ENCODE results near the gene ABCA8.

The ABCA8 gene

DNA sequence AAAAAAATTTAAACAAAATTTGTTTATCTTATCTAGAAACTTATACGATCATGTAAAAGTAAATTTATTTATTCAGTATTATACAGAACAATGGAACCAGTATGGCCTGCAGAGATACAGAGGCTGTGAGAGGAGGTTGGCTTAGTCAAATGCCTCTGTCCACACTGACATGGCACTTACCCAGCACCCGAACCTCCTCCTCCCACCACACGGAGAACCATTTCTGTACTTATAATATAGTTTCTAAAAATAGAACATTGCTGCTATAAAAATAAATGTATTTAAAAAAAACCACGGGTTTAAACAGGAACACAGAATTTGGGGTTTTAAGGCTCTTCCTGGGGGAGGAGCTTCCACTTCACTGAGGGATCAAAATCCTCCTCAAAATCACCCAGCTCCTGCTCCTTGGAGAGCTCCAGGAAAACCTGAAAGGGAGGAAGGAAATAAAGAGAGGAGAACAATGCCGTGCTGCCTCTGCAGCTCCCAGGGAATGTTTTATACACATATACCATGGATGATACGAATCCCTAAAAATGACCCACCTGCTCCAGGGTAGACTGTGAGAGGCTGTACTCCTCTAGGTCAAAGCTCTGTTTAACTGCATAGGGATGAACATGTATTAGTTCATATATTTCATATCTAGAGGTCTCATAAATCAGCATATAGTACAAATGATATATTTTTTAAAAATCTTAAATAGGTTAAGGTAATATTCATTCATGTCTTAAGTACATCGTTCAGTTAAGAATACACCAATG lies 87.3 kb downstream of the ABCA8 start (continued):
- TF ChIP-seq, protein P1, sequence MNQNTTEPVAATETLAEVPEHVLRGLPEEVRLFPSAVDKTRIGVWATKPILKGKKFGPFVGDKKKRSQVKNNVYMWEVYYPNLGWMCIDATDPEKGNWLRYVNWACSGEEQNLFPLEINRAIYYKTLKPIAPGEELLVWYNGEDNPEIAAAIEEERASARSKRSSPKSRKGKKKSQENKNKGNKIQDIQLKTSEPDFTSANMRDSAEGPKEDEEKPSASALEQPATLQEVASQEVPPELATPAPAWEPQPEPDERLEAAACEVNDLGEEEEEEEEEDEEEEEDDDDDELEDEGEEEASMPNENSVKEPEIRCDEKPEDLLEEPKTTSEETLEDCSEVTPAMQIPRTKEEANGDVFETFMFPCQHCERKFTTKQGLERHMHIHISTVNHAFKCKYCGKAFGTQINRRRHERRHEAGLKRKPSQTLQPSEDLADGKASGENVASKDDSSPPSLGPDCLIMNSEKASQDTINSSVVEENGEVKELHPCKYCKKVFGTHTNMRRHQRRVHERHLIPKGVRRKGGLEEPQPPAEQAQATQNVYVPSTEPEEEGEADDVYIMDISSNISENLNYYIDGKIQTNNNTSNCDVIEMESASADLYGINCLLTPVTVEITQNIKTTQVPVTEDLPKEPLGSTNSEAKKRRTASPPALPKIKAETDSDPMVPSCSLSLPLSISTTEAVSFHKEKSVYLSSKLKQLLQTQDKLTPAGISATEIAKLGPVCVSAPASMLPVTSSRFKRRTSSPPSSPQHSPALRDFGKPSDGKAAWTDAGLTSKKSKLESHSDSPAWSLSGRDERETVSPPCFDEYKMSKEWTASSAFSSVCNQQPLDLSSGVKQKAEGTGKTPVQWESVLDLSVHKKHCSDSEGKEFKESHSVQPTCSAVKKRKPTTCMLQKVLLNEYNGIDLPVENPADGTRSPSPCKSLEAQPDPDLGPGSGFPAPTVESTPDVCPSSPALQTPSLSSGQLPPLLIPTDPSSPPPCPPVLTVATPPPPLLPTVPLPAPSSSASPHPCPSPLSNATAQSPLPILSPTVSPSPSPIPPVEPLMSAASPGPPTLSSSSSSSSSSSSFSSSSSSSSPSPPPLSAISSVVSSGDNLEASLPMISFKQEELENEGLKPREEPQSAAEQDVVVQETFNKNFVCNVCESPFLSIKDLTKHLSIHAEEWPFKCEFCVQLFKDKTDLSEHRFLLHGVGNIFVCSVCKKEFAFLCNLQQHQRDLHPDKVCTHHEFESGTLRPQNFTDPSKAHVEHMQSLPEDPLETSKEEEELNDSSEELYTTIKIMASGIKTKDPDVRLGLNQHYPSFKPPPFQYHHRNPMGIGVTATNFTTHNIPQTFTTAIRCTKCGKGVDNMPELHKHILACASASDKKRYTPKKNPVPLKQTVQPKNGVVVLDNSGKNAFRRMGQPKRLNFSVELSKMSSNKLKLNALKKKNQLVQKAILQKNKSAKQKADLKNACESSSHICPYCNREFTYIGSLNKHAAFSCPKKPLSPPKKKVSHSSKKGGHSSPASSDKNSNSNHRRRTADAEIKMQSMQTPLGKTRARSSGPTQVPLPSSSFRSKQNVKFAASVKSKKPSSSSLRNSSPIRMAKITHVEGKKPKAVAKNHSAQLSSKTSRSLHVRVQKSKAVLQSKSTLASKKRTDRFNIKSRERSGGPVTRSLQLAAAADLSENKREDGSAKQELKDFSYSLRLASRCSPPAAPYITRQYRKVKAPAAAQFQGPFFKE (tag by site-specific recombination; IDR thresholded peaks at IDR 0.05; ENCODE audit: borderline replicate concordance) = no peak
- TF ChIP-seq, protein P2, sequence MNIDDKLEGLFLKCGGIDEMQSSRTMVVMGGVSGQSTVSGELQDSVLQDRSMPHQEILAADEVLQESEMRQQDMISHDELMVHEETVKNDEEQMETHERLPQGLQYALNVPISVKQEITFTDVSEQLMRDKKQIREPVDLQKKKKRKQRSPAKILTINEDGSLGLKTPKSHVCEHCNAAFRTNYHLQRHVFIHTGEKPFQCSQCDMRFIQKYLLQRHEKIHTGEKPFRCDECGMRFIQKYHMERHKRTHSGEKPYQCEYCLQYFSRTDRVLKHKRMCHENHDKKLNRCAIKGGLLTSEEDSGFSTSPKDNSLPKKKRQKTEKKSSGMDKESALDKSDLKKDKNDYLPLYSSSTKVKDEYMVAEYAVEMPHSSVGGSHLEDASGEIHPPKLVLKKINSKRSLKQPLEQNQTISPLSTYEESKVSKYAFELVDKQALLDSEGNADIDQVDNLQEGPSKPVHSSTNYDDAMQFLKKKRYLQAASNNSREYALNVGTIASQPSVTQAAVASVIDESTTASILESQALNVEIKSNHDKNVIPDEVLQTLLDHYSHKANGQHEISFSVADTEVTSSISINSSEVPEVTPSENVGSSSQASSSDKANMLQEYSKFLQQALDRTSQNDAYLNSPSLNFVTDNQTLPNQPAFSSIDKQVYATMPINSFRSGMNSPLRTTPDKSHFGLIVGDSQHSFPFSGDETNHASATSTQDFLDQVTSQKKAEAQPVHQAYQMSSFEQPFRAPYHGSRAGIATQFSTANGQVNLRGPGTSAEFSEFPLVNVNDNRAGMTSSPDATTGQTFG (tag by site-specific recombination; IDR thresholded peaks at IDR 0.05; ENCODE audit: borderline replicate concordance) = no peak
- no peak for TF ChIP-seq ZFP69B (tag by site-specific recombination; IDR thresholded peaks at IDR 0.05)
- TF ChIP-seq, protein P3, sequence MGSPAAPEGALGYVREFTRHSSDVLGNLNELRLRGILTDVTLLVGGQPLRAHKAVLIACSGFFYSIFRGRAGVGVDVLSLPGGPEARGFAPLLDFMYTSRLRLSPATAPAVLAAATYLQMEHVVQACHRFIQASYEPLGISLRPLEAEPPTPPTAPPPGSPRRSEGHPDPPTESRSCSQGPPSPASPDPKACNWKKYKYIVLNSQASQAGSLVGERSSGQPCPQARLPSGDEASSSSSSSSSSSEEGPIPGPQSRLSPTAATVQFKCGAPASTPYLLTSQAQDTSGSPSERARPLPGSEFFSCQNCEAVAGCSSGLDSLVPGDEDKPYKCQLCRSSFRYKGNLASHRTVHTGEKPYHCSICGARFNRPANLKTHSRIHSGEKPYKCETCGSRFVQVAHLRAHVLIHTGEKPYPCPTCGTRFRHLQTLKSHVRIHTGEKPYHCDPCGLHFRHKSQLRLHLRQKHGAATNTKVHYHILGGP (tag by site-specific recombination; IDR thresholded peaks at IDR 0.05) = no peak
- TF ChIP-seq, protein P4, sequence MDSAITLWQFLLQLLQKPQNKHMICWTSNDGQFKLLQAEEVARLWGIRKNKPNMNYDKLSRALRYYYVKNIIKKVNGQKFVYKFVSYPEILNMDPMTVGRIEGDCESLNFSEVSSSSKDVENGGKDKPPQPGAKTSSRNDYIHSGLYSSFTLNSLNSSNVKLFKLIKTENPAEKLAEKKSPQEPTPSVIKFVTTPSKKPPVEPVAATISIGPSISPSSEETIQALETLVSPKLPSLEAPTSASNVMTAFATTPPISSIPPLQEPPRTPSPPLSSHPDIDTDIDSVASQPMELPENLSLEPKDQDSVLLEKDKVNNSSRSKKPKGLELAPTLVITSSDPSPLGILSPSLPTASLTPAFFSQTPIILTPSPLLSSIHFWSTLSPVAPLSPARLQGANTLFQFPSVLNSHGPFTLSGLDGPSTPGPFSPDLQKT (IDR thresholded peaks at IDR 0.05; ENCODE audit: borderline replicate concordance, low read depth, low read length) = no peak

DNA sequence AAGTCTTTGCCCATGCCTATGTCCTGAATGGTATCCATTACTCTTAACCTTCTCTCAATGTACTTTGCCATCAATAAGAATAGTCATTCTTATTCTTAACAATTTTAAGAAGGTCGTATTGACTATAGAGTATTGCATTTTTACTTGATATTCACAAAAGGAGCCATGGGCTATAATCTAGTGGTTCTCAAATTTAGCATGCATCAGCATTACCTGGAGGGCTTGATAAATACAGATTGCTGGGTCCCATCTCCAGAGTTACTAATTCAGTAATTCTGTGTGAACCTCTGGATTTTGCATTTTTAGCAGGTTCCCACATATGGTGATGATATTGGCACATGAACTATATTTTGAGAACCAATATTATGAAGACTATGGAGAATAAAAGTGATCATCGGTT lies 89.6 kb downstream of the ABCA8 start:
- no peak overlapping the region for H3K27ac ChIP-seq (ENCODE audit: extremely low read depth, low read depth, low read length)
- POLR2A ChIA-PET = no interaction called here
- no peak for TF ChIP-seq ZNF274 (IDR thresholded peaks at IDR 0.05; ENCODE audit: low read length)
- no peak for TF ChIP-seq ZNF274 (tag by site-specific recombination; IDR thresholded peaks at IDR 0.05; ENCODE audit: borderline replicate concordance)
- no peak for TF ChIP-seq YY1 (tag by site-specific recombination; IDR thresholded peaks at IDR 0.05)
- TF ChIP-seq, protein P5, sequence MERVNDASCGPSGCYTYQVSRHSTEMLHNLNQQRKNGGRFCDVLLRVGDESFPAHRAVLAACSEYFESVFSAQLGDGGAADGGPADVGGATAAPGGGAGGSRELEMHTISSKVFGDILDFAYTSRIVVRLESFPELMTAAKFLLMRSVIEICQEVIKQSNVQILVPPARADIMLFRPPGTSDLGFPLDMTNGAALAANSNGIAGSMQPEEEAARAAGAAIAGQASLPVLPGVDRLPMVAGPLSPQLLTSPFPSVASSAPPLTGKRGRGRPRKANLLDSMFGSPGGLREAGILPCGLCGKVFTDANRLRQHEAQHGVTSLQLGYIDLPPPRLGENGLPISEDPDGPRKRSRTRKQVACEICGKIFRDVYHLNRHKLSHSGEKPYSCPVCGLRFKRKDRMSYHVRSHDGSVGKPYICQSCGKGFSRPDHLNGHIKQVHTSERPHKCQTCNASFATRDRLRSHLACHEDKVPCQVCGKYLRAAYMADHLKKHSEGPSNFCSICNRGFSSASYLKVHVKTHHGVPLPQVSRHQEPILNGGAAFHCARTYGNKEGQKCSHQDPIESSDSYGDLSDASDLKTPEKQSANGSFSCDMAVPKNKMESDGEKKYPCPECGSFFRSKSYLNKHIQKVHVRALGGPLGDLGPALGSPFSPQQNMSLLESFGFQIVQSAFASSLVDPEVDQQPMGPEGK (tag by site-specific recombination; IDR thresholded peaks at IDR 0.05) = no peak
- no peak for TF ChIP-seq HOXC10 (CRISPR knock-in tag; IDR thresholded peaks at IDR 0.05)
- TF ChIP-seq SP2 (tag by site-specific recombination; IDR thresholded peaks at IDR 0.05) = no peak
- TF ChIP-seq ZNF561 (tag by site-specific recombination; IDR thresholded peaks at IDR 0.05; ENCODE audit: borderline replicate concordance) = no peak
- no peak for TF ChIP-seq BCL11B (tag by site-specific recombination; IDR thresholded peaks at IDR 0.05; ENCODE audit: low read depth)
- CTCF ChIA-PET = no interaction called here
- no peaks in the 10 kb centered on the region for H3K9me3 ChIP-seq (ENCODE audit: control insufficient read depth, insufficient read depth, low read depth, low read length)
- no peaks in the 10 kb centered on the region for H3K36me3 ChIP-seq (ENCODE audit: control insufficient read depth in 2 of 2, insufficient read depth in 1 of 2, low read length in 2 of 2)
- 0 out of 2 replicates have a peak, but pooled peaks cover 3% of the 10 kb centered on the region for H3K4me1 ChIP-seq (ENCODE audit: control insufficient read depth, insufficient read depth, low read length)
- no peak overlapping the region for H3K4me3 ChIP-seq (ENCODE audit: low read depth, low read length)

Measured in HEK293 (cell line).